AG10803 (cell line): Measurements from ENCODE around the gene ZNF438.

Experiments used
- DNase-seq: peaks from one replicate; pipeline ENCODE4 v3.0.0; 2010; ENCODE audit warnings: low read depth
- H3K4me3 ChIP-seq: 2 replicates; pipeline ENCODE4 v1.5.1; 2011; ENCODE audit warnings: mild to moderate bottlenecking, low read length, control low read depth
- CTCF ChIP-seq: conservative IDR thresholded peaks from 2 replicates; pipeline ENCODE4 v1.5.1; 2011; ENCODE audit warnings: mild to moderate bottlenecking, low read length, control low read depth, inconsistent platforms

Gene ZNF438

GRCh38 chr10:30839652-30840051, 192.0 kb downstream of the ZNF438 start:
- DNase-seq = no peak
- TF ChIP-seq CTCF = no peak

GRCh38 chr10:30836406-30836805, 195.3 kb downstream of the ZNF438 start:
- no peak overlapping the region for H3K4me3 ChIP-seq
- no peak for DNase-seq
- no peak for TF ChIP-seq CTCF

More at GRCh38 chr10:30839652-30840051, 192.0 kb downstream of the ZNF438 start:
- H3K4me3 ChIP-seq = no peak overlapping the region

GRCh38 chr10:30835146-30835545, 196.5 kb downstream of the ZNF438 start:
- H3K4me3 ChIP-seq = no peak overlapping the region
- no peak for TF ChIP-seq CTCF
- no peak for DNase-seq

GRCh38 chr10:30834651-30835050, 197.0 kb downstream of the ZNF438 start:
- H3K4me3 ChIP-seq = no peak overlapping the region
- no peak for DNase-seq
- no peak for TF ChIP-seq CTCF

- no peak overlapping the region for H3K4me3 ChIP-seq
- TF ChIP-seq CTCF = no peak
- DNase-seq = no peak
Observed at GRCh38 chr10:30834153-30834552, 197.5 kb downstream of the ZNF438 start.

GRCh38 chr10:30833628-30833970, 198.1 kb downstream of the ZNF438 start:
- no peak for TF ChIP-seq CTCF
- DNase-seq = no peak
- no peak overlapping the region for H3K4me3 ChIP-seq

GRCh38 chr10:30832749-30833627, 198.7 kb downstream of the ZNF438 start:
- no peak for TF ChIP-seq CTCF
- DNase-seq = no peak
- no peak overlapping the region for H3K4me3 ChIP-seq
